ENCODE data around the gene GAB2.

Gene GAB2

GRCh38 chr11:78392854-78393253 is 24.8 kb downstream of the GAB2 start:
- Histone ChIP-seq H3K9me3 (no peaks in the 10 kb centered on the region), H3K4me1 (no peaks in the 10 kb centered on the region; the same call in 1 of the 2 replicates), H3K27me3 (no peaks in the 10 kb centered on the region), H3K36me3 (no peaks in the 10 kb centered on the region; the same call in 1 of the 2 replicates), H3K4me3 (ENCODE audit: low read depth, low read length) (no peak overlapping the region)
- TF ChIP-seq CTCF (IDR thresholded peaks at IDR 0.05; ENCODE audit: low read depth, low read length) = no peak
- no peak for DNase-seq

GRCh38 chr11:78391424-78391823 is 26.2 kb downstream of the GAB2 start:
- Histone ChIP-seq H3K9me3 (no peaks in the 10 kb centered on the region), H3K36me3 (no peaks in the 10 kb centered on the region)
- no peak for TF ChIP-seq CTCF (IDR thresholded peaks at IDR 0.05; ENCODE audit: low read depth, low read length)

GRCh38 chr11:78390809-78391208 is 26.8 kb downstream of the GAB2 start:
- Histone ChIP-seq H3K9me3 (no peaks in the 10 kb centered on the region; the same call in 1 of the 2 replicates), H3K4me3 (ENCODE audit: low read depth, low read length) (no peak overlapping the region), H3K36me3 (no peaks in the 10 kb centered on the region), H3K27me3 (no peaks in the 10 kb centered on the region), H3K4me1 (no peaks in the 10 kb centered on the region; the same call in 1 of the 2 replicates)
- no peak for TF ChIP-seq CTCF (IDR thresholded peaks at IDR 0.05; ENCODE audit: low read depth, low read length)
- DNase-seq = no peak

More at GRCh38 chr11:78391424-78391823, 26.2 kb downstream of the GAB2 start:
- no peaks in the 10 kb centered on the region; the same call in 1 of the 2 replicates for H3K4me1 ChIP-seq
- DNase-seq = no peak
- H3K4me3 ChIP-seq (ENCODE audit: low read depth, low read length) = no peak overlapping the region
- no peaks in the 10 kb centered on the region for H3K27me3 ChIP-seq

GRCh38 chr11:78386215-78386941 is 31.2 kb downstream of the GAB2 start:
- Histone ChIP-seq H3K36me3 (no peaks in the 10 kb centered on the region; the same call in 1 of the 2 replicates), H3K4me3 (ENCODE audit: low read depth, low read length) (no peak overlapping the region), H3K9me3 (no peaks in the 10 kb centered on the region; the same call in none of the 2 replicates), H3K27me3 (no peaks in the 10 kb centered on the region), H3K4me1 (no peaks in the 10 kb centered on the region)
- DNase-seq = no peak
- no peak for TF ChIP-seq CTCF (IDR thresholded peaks at IDR 0.05; ENCODE audit: low read depth, low read length)

- Histone ChIP-seq H3K4me1 (no peaks in the 10 kb centered on the region), H3K4me3 (ENCODE audit: low read depth, low read length) (no peak overlapping the region), H3K36me3 (no peaks in the 10 kb centered on the region; the same call in 1 of the 2 replicates), H3K9me3 (no peaks in the 10 kb centered on the region; the same call in none of the 2 replicates), H3K27me3 (no peaks in the 10 kb centered on the region)
- no peak for TF ChIP-seq CTCF (IDR thresholded peaks at IDR 0.05; ENCODE audit: low read depth, low read length)
- no peak for DNase-seq
Measured at GRCh38 chr11:78385205-78385604, 32.4 kb downstream of the GAB2 start.

- no peak for DNase-seq
- TF ChIP-seq CTCF (IDR thresholded peaks at IDR 0.05; ENCODE audit: low read depth, low read length) = no peak
- H3K4me1 ChIP-seq = no peaks in the 10 kb centered on the region; the same call in 1 of the 2 replicates
Measured at GRCh38 chr11:78384231-78384630, 33.4 kb downstream of the GAB2 start.

More at GRCh38 chr11:78384231-78384630, 33.4 kb downstream of the GAB2 start:
- Histone ChIP-seq H3K4me3 (ENCODE audit: low read depth, low read length) (no peak overlapping the region), H3K9me3 (no peaks in the 10 kb centered on the region; the same call in none of the 2 replicates), H3K27me3 (no peaks in the 10 kb centered on the region), H3K36me3 (no peaks in the 10 kb centered on the region; the same call in 1 of the 2 replicates)
